Measurements from ENCODE around the gene ICAM3. TPM values are rescaled to one million over a fixed set of nuclear protein-coding genes. Genes with fewer than 3 reads are reported as not detected.
A peak's percentile ranks its signal among the peaks of the same experiment; 100 is the strongest.

Gene ICAM3
- total RNA-seq, 2 donors from 2014 or later = 2.1 to 5.9 TPM

- Histone ChIP-seq H3K27me3 (no peaks in the 10 kb centered on the region), H3K9me3 (no peaks in the 10 kb centered on the region), H3K36me3 (replicated peaks in 1 of 2; ENCODE audit: insufficient read depth in 1 of 2, low read depth in 2 of 2) (peaks cover 0 to 18% of the 10 kb centered on the region in 2 donors), H3K4me3 (no peak overlapping the region), H3K4me1 (peaks cover 16% of the 10 kb centered on the region), H3K27ac (no peak overlapping the region)
- intact Hi-C loops (cut with DNase I) = no loop called here
- ATAC-seq = no peak
- DNase-seq = no peak
- 81 to 85% methylated on average over 14 to 28 of the region's 29 CpGs for WGBS, 2 donors
- TF ChIP-seq POLR2A (IDR thresholded peaks at IDR 0.05) (no peak), CTCF (IDR thresholded peaks at IDR 0.05) (no peak)
These were observed 22.2 kb downstream of the ICAM3 start for GRCh38 chr19:10317045-10317856.

GRCh38 chr19:10316229-10317044 is 23.0 kb downstream of the ICAM3 start:
- DNase-seq (peak in 2 of 4 donors; percentile 23 to 33), ATAC-seq (peak; percentile 12)
- Histone ChIP-seq H3K27me3 (no peaks in the 10 kb centered on the region), H3K36me3 (replicated peaks in 1 of 2; ENCODE audit: insufficient read depth in 1 of 2, low read depth in 2 of 2) (peaks cover 0 to 10% of the 10 kb centered on the region in 2 donors), H3K27ac (peak overlapping the region in 3 of 4 donors; percentile 55 to 68 (median 63)), H3K9me3 (no peaks in the 10 kb centered on the region), H3K4me3 (no peak overlapping the region), H3K4me1 (peaks cover 16% of the 10 kb centered on the region)
- intact Hi-C loops (cut with DNase I) = no loop called here
- WGBS, 2 donors = 59 to 79% methylated on average over 8 to 16 of the region's 19 CpGs
- TF ChIP-seq POLR2A (IDR thresholded peaks at IDR 0.05) (no peak), CTCF (IDR thresholded peaks at IDR 0.05) (no peak)

- intact Hi-C loops (cut with DNase I) = no loop called here
- DNase-seq (peak; percentile 92 to 93 (median 92)), ATAC-seq (peak; percentile 91)
- 0 to 1% methylated on average over 17 to 52 of the region's 55 CpGs for WGBS, 2 donors
- peak within 1 kb of the TSS in 3 of 4 donors; percentile 55 to 68 (median 63) for H3K27ac ChIP-seq
- TF ChIP-seq CTCF (IDR thresholded peaks at IDR 0.05) (peak in 1 of 7 experiments; percentile 6), POLR2A (IDR thresholded peaks at IDR 0.05) (peak in 2 of 3 donors; percentile 37 to 44)
- peaks cover 0 to 8% of the 10 kb centered on the region in 2 donors for H3K36me3 ChIP-seq (replicated peaks in 1 of 2; ENCODE audit: insufficient read depth in 1 of 2, low read depth in 2 of 2)
- H3K4me1 ChIP-seq = peaks cover 16% of the 10 kb centered on the region
- H3K27me3 ChIP-seq = no peaks in the 10 kb centered on the region
- H3K4me3 ChIP-seq = peak within 1 kb of the TSS; percentile 87 to 90
- no peaks in the 10 kb centered on the region for H3K9me3 ChIP-seq
These were observed 23.8 kb downstream of the ICAM3 start, which contains the start of gene FDX2 for GRCh38 chr19:10315335-10316214. TSS of gene FDX2 (minus strand) at chr19:10316015. CDS start at chr19:10315996, 19 bp downstream.

GRCh38 chr19:10309423-10309822 is 30.0 kb downstream of the ICAM3 start, which contains the start of gene ZGLP1:
TSS of gene ZGLP1 (minus strand) at chr19:10309815.
- DNase-seq (no peak), ATAC-seq (no peak)
- no peak within 1 kb of the TSS for H3K27ac ChIP-seq
- no peaks in the 10 kb centered on the region for H3K9me3 ChIP-seq
- H3K27me3 ChIP-seq = no peaks in the 10 kb centered on the region
- WGBS, 2 donors = 88 to 93% methylated on average over 20 to 24 of the region's 24 CpGs
- H3K4me3 ChIP-seq = no peak within 1 kb of the TSS
- H3K36me3 ChIP-seq (replicated peaks in 1 of 2; ENCODE audit: insufficient read depth in 1 of 2, low read depth in 2 of 2) = no peaks in the 10 kb centered on the region
- H3K4me1 ChIP-seq = peaks cover under 1% of the 10 kb centered on the region
- TF ChIP-seq CTCF (IDR thresholded peaks at IDR 0.05) (no peak), POLR2A (IDR thresholded peaks at IDR 0.05) (no peak)
- intact Hi-C loops (cut with DNase I) = no loop called here
